ENCODE measurements around the gene WWOX. TPM values are rescaled to one million over a fixed set of nuclear protein-coding genes. Genes with fewer than 3 reads are reported as not detected.

The WWOX gene
- polyA plus RNA-seq, 1 donor (not counting 4 experiments of a cell fraction or from before 2014, with no cell fraction given), result 5.1 TPM

- no peaks in the 10 kb centered on the region for H3K36me3 ChIP-seq (ENCODE audit: control insufficient read depth in 2 of 2, extremely low read depth in 1 of 2, insufficient read depth in 2 of 2, low read length in 2 of 2)
- H3K4me1 ChIP-seq (ENCODE audit: control insufficient read depth, extremely low read depth, insufficient read depth, low read length), result no peaks in the 10 kb centered on the region
- H3K9me1 ChIP-seq (ENCODE audit: control insufficient read depth, extremely low read depth, insufficient read depth, low read length), result no peaks in the 10 kb centered on the region
- FAIRE-seq (no peak), DNase-seq (ENCODE audit: low read depth, low spot score) (no peak)
- H3K9me3 ChIP-seq (ENCODE audit: control insufficient read depth, low read depth, low read length), result no peaks in the 10 kb centered on the region
- H3K27me3 ChIP-seq (ENCODE audit: control insufficient read depth, extremely low read depth, insufficient read depth, low read length), result no peaks in the 10 kb centered on the region
- dilution Hi-C loops (cut with MboI; ENCODE audit: extremely low pct_ligation_motif_present, low sequenced_read_pairs), result no loop called here
- H3K27ac ChIP-seq (ENCODE audit: control insufficient read depth, insufficient read depth, low read length), result no peak overlapping the region
- no peak overlapping the region for H3K9ac ChIP-seq (ENCODE audit: control insufficient read depth, extremely low read depth, insufficient read depth, low read length)
- H2AFZ ChIP-seq (ENCODE audit: control insufficient read depth, low read length), result no peak overlapping the region
- H3K79me2 ChIP-seq (ENCODE audit: control insufficient read depth, insufficient read depth, low read length), result no peaks in the 10 kb centered on the region
- no peak for TF ChIP-seq CTCF (optimal IDR thresholded peaks at IDR 0.05 in 1 of 3, IDR thresholded peaks at IDR 0.05 in 1 of 3, conservative IDR thresholded peaks at IDR 0.05 in 1 of 3; ENCODE audit: extremely low read depth in 1 of 3, insufficient read depth in 2 of 3, low read length in 3 of 3)
- TF ChIP-seq EZH2 (IDR thresholded peaks at IDR 0.05; ENCODE audit: low read length), result no peak
- H3K4me3 ChIP-seq (ENCODE audit: control insufficient read depth in 2 of 3, extremely low read depth in 1 of 3, insufficient read depth in 2 of 3, low read depth in 1 of 3, low read length in 3 of 3), result no peak overlapping the region
- no peaks in the 10 kb centered on the region for H4K20me1 ChIP-seq (ENCODE audit: control insufficient read depth, extremely low read depth, insufficient read depth, low read length)
- no peak overlapping the region for H3K4me2 ChIP-seq (ENCODE audit: control insufficient read depth, extremely low read depth, insufficient read depth, low read depth, low read length)
Observed at GRCh38 chr16:78283548-78284251, 184.2 kb downstream of the WWOX start.

GRCh38 chr16:78284326-78284725 is 184.9 kb downstream of the WWOX start:
- no peaks in the 10 kb centered on the region for H3K9me1 ChIP-seq (ENCODE audit: control insufficient read depth, extremely low read depth, insufficient read depth, low read length)
- no peaks in the 10 kb centered on the region for H3K4me1 ChIP-seq (ENCODE audit: control insufficient read depth, extremely low read depth, insufficient read depth, low read length)
- H3K79me2 ChIP-seq (ENCODE audit: control insufficient read depth, insufficient read depth, low read length), result no peaks in the 10 kb centered on the region
- H4K20me1 ChIP-seq (ENCODE audit: control insufficient read depth, extremely low read depth, insufficient read depth, low read length), result no peaks in the 10 kb centered on the region
- no peaks in the 10 kb centered on the region for H3K9me3 ChIP-seq (ENCODE audit: control insufficient read depth, low read depth, low read length)
- dilution Hi-C loops (cut with MboI; ENCODE audit: extremely low pct_ligation_motif_present, low sequenced_read_pairs), result no loop called here
- FAIRE-seq, result no peak
- no peaks in the 10 kb centered on the region for H3K27me3 ChIP-seq (ENCODE audit: control insufficient read depth, extremely low read depth, insufficient read depth, low read length)
- no peak overlapping the region for H2AFZ ChIP-seq (ENCODE audit: control insufficient read depth, low read length)
- no peak overlapping the region for H3K4me2 ChIP-seq (ENCODE audit: control insufficient read depth, extremely low read depth, insufficient read depth, low read depth, low read length)
- DNase-seq (ENCODE audit: low read depth, low spot score), result no peak
- no peak for TF ChIP-seq EZH2 (IDR thresholded peaks at IDR 0.05; ENCODE audit: low read length)
- H3K27ac ChIP-seq (ENCODE audit: control insufficient read depth, insufficient read depth, low read length), result no peak overlapping the region
- no peak overlapping the region for H3K4me3 ChIP-seq (ENCODE audit: control insufficient read depth in 2 of 3, extremely low read depth in 1 of 3, insufficient read depth in 2 of 3, low read depth in 1 of 3, low read length in 3 of 3)
- H3K9ac ChIP-seq (ENCODE audit: control insufficient read depth, extremely low read depth, insufficient read depth, low read length), result no peak overlapping the region
- H3K36me3 ChIP-seq (ENCODE audit: control insufficient read depth in 2 of 2, extremely low read depth in 1 of 2, insufficient read depth in 2 of 2, low read length in 2 of 2), result no peaks in the 10 kb centered on the region

Measured in keratinocyte (primary cell).